H9 (cell line): Measurements from ENCODE around the gene CTIF. TPM values are rescaled to one million over a fixed set of nuclear protein-coding genes. Genes with fewer than 3 reads are reported as not detected.

Experiments
- DNase-seq: peaks from one replicate; pipeline ENCODE4 v3.0.0-alpha.2; 2017
- H2AFZ ChIP-seq: one replicate; pipeline ENCODE4 v1.6.1; 2013; ENCODE audit warnings: mild to moderate bottlenecking, low read length, control low read depth, moderate library complexity
- H2AK5ac ChIP-seq: 2 replicates; pipeline ENCODE4 v1.6.1; 2013; ENCODE audit warnings: low read length, control low read depth, mixed read lengths; ENCODE audit not compliant: insufficient read length
- H2BK120ac ChIP-seq: one replicate; pipeline ENCODE4 v1.6.1; 2013; ENCODE audit warnings: low read depth, mild to moderate bottlenecking, low read length, control low read depth, inconsistent platforms; ENCODE audit not compliant: poor library complexity, severe bottlenecking
- H2BK12ac ChIP-seq: 2 replicates; pipeline ENCODE4 v1.6.1; 2013; ENCODE audit warnings: low read length, control low read depth, mixed read lengths, low read depth; ENCODE audit not compliant: insufficient read length
- H2BK15ac ChIP-seq: 2 replicates; pipeline ENCODE4 v1.6.1; 2013; ENCODE audit warnings: low read depth, low read length, control low read depth
- H2BK20ac ChIP-seq: one replicate; pipeline ENCODE4 v1.6.1; 2013; ENCODE audit warnings: low read depth, mild to moderate bottlenecking, low read length, control low read depth, inconsistent platforms; ENCODE audit not compliant: poor library complexity, severe bottlenecking
- H2BK5ac ChIP-seq: 2 replicates; pipeline ENCODE4 v1.6.1; 2013; ENCODE audit warnings: low read length, control low read depth, mixed read lengths; ENCODE audit not compliant: insufficient read length
- H3K14ac ChIP-seq: 2 replicates; pipeline ENCODE4 v1.6.1; 2013; ENCODE audit warnings: low read length, control low read depth; ENCODE audit not compliant: insufficient read depth
- H3K18ac ChIP-seq: 2 replicates; pipeline ENCODE4 v1.6.1; 2013; ENCODE audit warnings: low read depth, mild to moderate bottlenecking, mixed read lengths, low read length, control low read depth; ENCODE audit not compliant: insufficient read length
- H3K23ac ChIP-seq: 2 replicates; pipeline ENCODE4 v1.6.1; 2013; ENCODE audit warnings: low read length, control low read depth, mixed read lengths, low read depth; ENCODE audit not compliant: insufficient read length
- H3K23me2 ChIP-seq: 2 replicates; pipeline ENCODE4 v1.6.1; 2013; ENCODE audit warnings: low read depth, mild to moderate bottlenecking, mixed read lengths, low read length, control low read depth; ENCODE audit not compliant: insufficient read length, poor library complexity, severe bottlenecking
- H3K27ac ChIP-seq: 2 replicates; pipeline ENCODE4 v1.5.1; 2013; ENCODE audit warnings: low read length, control low read depth, mixed read lengths, low read depth; ENCODE audit not compliant: insufficient read length
- H3K27me3 ChIP-seq: 2 replicates; pipeline ENCODE4 v1.6.1; 2013; ENCODE audit warnings: low read length, control low read depth, inconsistent platforms; ENCODE audit not compliant: insufficient read depth
- H3K4ac ChIP-seq: 2 replicates; pipeline ENCODE4 v1.6.1; 2013; ENCODE audit warnings: low read depth, mild to moderate bottlenecking, control low read depth, inconsistent platforms, low read length, moderate library complexity
- H3K4me1 ChIP-seq: 2 replicates; pipeline ENCODE4 v1.6.1; 2013; ENCODE audit warnings: low read length, control low read depth, inconsistent platforms; ENCODE audit not compliant: insufficient read depth
- H3K4me2 ChIP-seq: 2 replicates; pipeline ENCODE4 v1.6.1; 2013; ENCODE audit warnings: low read length, control low read depth, mixed read lengths; ENCODE audit not compliant: insufficient read length, insufficient read depth
- H3K56ac ChIP-seq: 2 replicates; pipeline ENCODE4 v1.6.1; 2013; ENCODE audit warnings: low read depth, mild to moderate bottlenecking, mixed read lengths, low read length, control low read depth; ENCODE audit not compliant: insufficient read length
- H3K79me1 ChIP-seq: 2 replicates; pipeline ENCODE4 v1.6.1; 2013; ENCODE audit warnings: low read depth, mild to moderate bottlenecking, moderate library complexity, low read length, control low read depth, inconsistent platforms; ENCODE audit not compliant: insufficient read depth, poor library complexity, severe bottlenecking
- H3K79me2 ChIP-seq: 2 replicates; pipeline ENCODE4 v1.6.1; 2013; ENCODE audit warnings: low read length, control low read depth, inconsistent platforms; ENCODE audit not compliant: insufficient read depth
- H3K9ac ChIP-seq: 2 replicates; pipeline ENCODE4 v1.6.1; 2013; ENCODE audit warnings: low read length, control low read depth, mixed read lengths; ENCODE audit not compliant: insufficient read length; ENCODE audit errors: extremely low read depth
- H3K9me3 ChIP-seq: one replicate; pipeline ENCODE4 v1.6.1; 2013; ENCODE audit warnings: low read depth, low read length, inconsistent platforms; ENCODE audit not compliant: control insufficient read depth
- H3T11ph ChIP-seq: one replicate; pipeline ENCODE4 v1.6.1; 2013; ENCODE audit warnings: mild to moderate bottlenecking, low read length, control low read depth, inconsistent platforms
- H4K20me1 ChIP-seq: one replicate; pipeline ENCODE4 v1.6.1; 2013; ENCODE audit not compliant: control insufficient read depth, insufficient read length, insufficient read depth
- H4K5ac ChIP-seq: 2 replicates; pipeline ENCODE4 v1.6.1; 2013; ENCODE audit warnings: low read depth, mild to moderate bottlenecking, mixed read lengths, low read length, control low read depth; ENCODE audit not compliant: insufficient read length
- H4K8ac ChIP-seq: replicated peaks from 2 replicates; pipeline ENCODE4 v1.6.1; 2013; ENCODE audit warnings: low read length, control low read depth, mixed read lengths, low read depth; ENCODE audit not compliant: insufficient read length
- H4K91ac ChIP-seq: 2 replicates; pipeline ENCODE4 v1.6.1; 2013; ENCODE audit warnings: low read depth, mild to moderate bottlenecking, moderate library complexity, mixed read lengths, low read length, control low read depth; ENCODE audit not compliant: insufficient read length
- H3K27ac Mint-ChIP-seq, 3 experiments: 2 replicates in 2 of 3; 3 replicates in 1 of 3; pipeline ENCODE4 v1.8.0; 2020 to 2021; ENCODE audit warnings: mixed read lengths in 3 of 3, mild to moderate bottlenecking in 1 of 3, moderate library complexity in 1 of 3
- H3K27me3 Mint-ChIP-seq: 2 replicates; pipeline ENCODE4 v1.8.0; 2021; ENCODE audit warnings: low read depth, mild to moderate bottlenecking, moderate library complexity, mixed read lengths
- H3K36me3 Mint-ChIP-seq, 3 experiments: 2 replicates in 2 of 3; 3 replicates in 1 of 3; pipeline ENCODE4 v1.8.0; 2020 to 2021; ENCODE audit warnings: low read depth in 3 of 3, mixed read lengths in 3 of 3; ENCODE audit not compliant: insufficient read depth in 1 of 3
- H3K4me1 Mint-ChIP-seq, 2 experiments: 2 replicates each; pipeline ENCODE4 v1.8.0; 2020; ENCODE audit warnings: mixed read lengths in 2 of 2
- H3K4me3 Mint-ChIP-seq, 2 experiments: 2 replicates in 1 of 2; 3 replicates in 1 of 2; pipeline ENCODE4 v1.8.0; 2020 to 2021; ENCODE audit warnings: mild to moderate bottlenecking in 2 of 2, mixed read lengths in 2 of 2, moderate library complexity in 1 of 2
- H3K9me3 Mint-ChIP-seq, 2 experiments: 2 replicates in 1 of 2; 3 replicates in 1 of 2; pipeline ENCODE4 v1.8.0; 2020; ENCODE audit warnings: mild to moderate bottlenecking in 2 of 2, mixed read lengths in 2 of 2, moderate library complexity in 1 of 2
- CTCF ChIP-seq: fragments of 200-600 bp; sonication (generic); conservative IDR thresholded peaks from 3 replicates; pipeline ENCODE4 v1.8.0; 2021; ENCODE audit warnings: antibody characterized with exemption, mild to moderate bottlenecking
- WGBS: extraction: QIAGEN DNeasy Blood & Tissue Kit; methylation state at CpG from one replicate; pipeline ENCODE4 v1.1.7; 2013; ENCODE audit warnings: missing lambda C conversion rate, low lambda C conversion rate, mixed read lengths; ENCODE audit not compliant: insufficient read length; ENCODE audit errors: extremely low coverage; 5-methylcytosine and 5-hydroxymethylcytosine counted together
- total RNA-seq: library from RNA; stranded (reverse); gene quantifications from 2 replicates; pipeline ENCODE4 v1.2.1, GENCODE V29; 2021

CTIF gene
- total RNA-seq, 1 experiment from 2014 or later, result 15.8 TPM

- DNase-seq, result no peak
- no peaks in the 10 kb centered on the region for H3K79me1 ChIP-seq
- H2BK20ac ChIP-seq, result no peak overlapping the region
- H3K27ac Mint-ChIP-seq, result no peak overlapping the region
- H3K23ac ChIP-seq, result no peak overlapping the region
- H3K4ac ChIP-seq, result no peak overlapping the region
- H2AK5ac ChIP-seq, result no peak overlapping the region
- H3K4me1 Mint-ChIP-seq, result peaks cover 18 to 21% of the 10 kb centered on the region in 2 experiments
- H2BK5ac ChIP-seq, result no peak overlapping the region
- H3K9me3 ChIP-seq, result no peaks in the 10 kb centered on the region
- H3K36me3 Mint-ChIP-seq, result peaks cover 0 to 6% (median 0%) of the 10 kb centered on the region in 3 experiments; a peak in 4 of 7 replicates
- no peak overlapping the region for H2BK15ac ChIP-seq
- no peaks in the 10 kb centered on the region for H3K27me3 ChIP-seq
- no peaks in the 10 kb centered on the region for H3K79me2 ChIP-seq
- H2BK12ac ChIP-seq, result no peak overlapping the region
- H4K91ac ChIP-seq, result no peak overlapping the region
- H4K8ac ChIP-seq, result no peak overlapping the region
- H3K14ac ChIP-seq, result no peak overlapping the region
- no peaks in the 10 kb centered on the region for H3K23me2 ChIP-seq
- H3K18ac ChIP-seq, result no peak overlapping the region
- no peaks in the 10 kb centered on the region for H4K20me1 ChIP-seq
- WGBS, result no CpG with 5 or more reads among the region's 2 CpGs
- H3K27me3 Mint-ChIP-seq, result no peaks in the 10 kb centered on the region
- no peak overlapping the region for H3T11ph ChIP-seq
- no peak overlapping the region for H2BK120ac ChIP-seq
- no peak overlapping the region for H3K56ac ChIP-seq
- no peak for TF ChIP-seq CTCF
- H3K4me2 ChIP-seq, result no peak overlapping the region
- no peak overlapping the region for H3K9ac ChIP-seq
- H2AFZ ChIP-seq, result no peak overlapping the region
- peaks cover 0 to 2% of the 10 kb centered on the region in 2 experiments; a peak in 1 of 5 replicates for H3K9me3 Mint-ChIP-seq
- no peak overlapping the region for H3K27ac ChIP-seq
- peaks cover 2% of the 10 kb centered on the region; the same call in 1 of the 2 replicates for H3K4me1 ChIP-seq
- H4K5ac ChIP-seq, result no peak overlapping the region
- no peak overlapping the region for H3K4me3 Mint-ChIP-seq
Observed at GRCh38 chr18:48558248-48558647, 19.4 kb downstream of the CTIF start.
